Calu3 (cell line): ENCODE results near the gene ZC3H12C. TPM values are rescaled to one million over a fixed set of nuclear protein-coding genes. Genes with fewer than 3 reads are reported as not detected.

Source experiments
- BruUV-seq: library from RNA; stranded (reverse); fragments of 400-500 nt; replicated peaks from 2 replicates; lab custom pipeline; 2021; lab: Mats Ljungman, UMichigan
- CTCF ChIA-PET: fragments of 300-600 bp; sonication (Branson Sonifier 250); formaldehyde crosslinking; loops from one replicate; lab custom pipeline; 2022; ENCODE audit warnings: antibody characterized with exemption; lab: Charles Lee
- DNase-seq: peaks from one replicate; pipeline ENCODE4 v3.0.0; 2022
- H3K27ac Mint-ChIP-seq: one replicate; pipeline ENCODE4 v1.8.0; 2022; ENCODE audit warnings: mixed read lengths; ENCODE audit not compliant: unreplicated experiment
- H3K27me3 Mint-ChIP-seq: one replicate; pipeline ENCODE4 v1.8.0; 2022; ENCODE audit warnings: mixed read lengths; ENCODE audit not compliant: unreplicated experiment
- H3K36me3 Mint-ChIP-seq: one replicate; pipeline ENCODE4 v1.8.0; 2022; ENCODE audit warnings: mild to moderate bottlenecking, moderate library complexity, mixed read lengths; ENCODE audit not compliant: insufficient read depth, unreplicated experiment
- H3K4me1 Mint-ChIP-seq: one replicate; pipeline ENCODE4 v1.8.0; 2022; ENCODE audit warnings: mild to moderate bottlenecking, low read depth, mixed read lengths; ENCODE audit not compliant: unreplicated experiment
- H3K4me3 Mint-ChIP-seq: one replicate; pipeline ENCODE4 v1.8.0; 2022; ENCODE audit warnings: mild to moderate bottlenecking, low read depth, moderate library complexity, mixed read lengths; ENCODE audit not compliant: unreplicated experiment
- H3K9me3 Mint-ChIP-seq: one replicate; pipeline ENCODE4 v1.8.0; 2022; ENCODE audit warnings: low read depth, mixed read lengths; ENCODE audit not compliant: unreplicated experiment
- intact Hi-C: fragments of 100-400 bp; cut with micrococcal nuclease; formaldehyde crosslinking; loops from one replicate; pipeline ENCODE4 v1.10.0; 2022; ENCODE audit not compliant: unreplicated experiment
- total RNA-seq: library from RNA; stranded (reverse); gene quantifications from 2 replicates; pipeline ENCODE4 v1.2.3, GENCODE V29; 2022
- TF ChIP-seq, protein P1 (sequence below): fragments of 200-600 bp; IDR thresholded peaks from one replicate; pipeline ENCODE4 v1.8.0; 2022; ENCODE audit warnings: antibody characterized with exemption; ENCODE audit not compliant: unreplicated experiment

Gene ZC3H12C
- total RNA-seq, 1 experiment from 2014 or later = 14.1 TPM

DNA sequence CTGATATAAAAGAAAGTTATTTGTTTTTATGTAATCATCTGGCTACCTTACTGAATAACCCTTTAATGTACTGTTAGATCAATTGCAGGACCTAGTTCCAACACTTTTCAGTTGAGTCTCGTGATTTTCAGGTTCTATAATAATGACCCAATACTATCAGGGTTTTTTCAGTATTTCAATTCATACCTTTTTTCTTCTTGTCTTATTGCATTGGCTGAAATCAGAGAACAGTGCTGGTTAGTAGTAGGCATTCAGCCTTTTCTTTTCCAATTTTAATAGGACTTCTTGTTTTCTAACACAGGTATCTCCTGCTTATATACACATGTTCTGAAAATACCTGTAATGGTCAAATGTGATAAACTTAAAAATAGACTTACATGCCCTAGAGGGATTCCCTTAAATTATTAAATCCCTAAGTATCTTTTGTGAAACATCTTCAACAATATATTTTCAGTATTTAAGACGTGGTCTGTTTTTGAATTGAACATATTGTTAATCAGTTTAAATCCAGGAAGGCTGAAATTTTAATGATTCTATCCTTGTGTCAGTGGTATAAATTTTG is 13.6 kb downstream of the ZC3H12C start:
- Mint-ChIP-seq H3K36me3 (no peaks in the 10 kb centered on the region), H3K27me3 (no peaks in the 10 kb centered on the region)
- no TSS peak for BruUV-seq

DNA sequence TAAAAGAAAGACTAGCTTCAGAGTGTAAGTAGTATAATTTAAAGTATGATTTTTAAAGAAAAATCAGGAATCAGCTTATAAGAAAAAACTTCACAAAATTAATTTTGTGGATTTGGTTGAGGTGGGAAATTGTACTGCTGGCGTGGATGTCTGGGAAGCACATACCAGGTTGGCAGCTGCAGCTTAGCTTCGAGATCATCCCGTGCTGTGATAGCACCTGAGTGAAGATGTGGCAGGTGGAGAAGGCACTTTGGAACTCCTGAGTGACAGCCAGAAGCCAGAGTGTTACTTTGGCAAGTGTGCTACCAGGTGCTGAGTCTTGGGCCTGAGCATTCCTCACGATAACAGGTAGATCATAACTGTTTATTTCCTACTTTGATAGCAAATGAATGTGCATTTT is 17.7 kb downstream of the ZC3H12C start:
- BruUV-seq = no TSS peak
- Mint-ChIP-seq H3K27ac (no peak overlapping the region), H3K27me3 (no peaks in the 10 kb centered on the region), H3K4me1 (peaks cover 12% of the 10 kb centered on the region), H3K36me3 (peaks cover 8% of the 10 kb centered on the region), H3K9me3 (peaks cover 2% of the 10 kb centered on the region), H3K4me3 (no peak overlapping the region)
- CTCF ChIA-PET = no interaction called here
- intact Hi-C loops = no loop called here
- TF ChIP-seq, protein P1, sequence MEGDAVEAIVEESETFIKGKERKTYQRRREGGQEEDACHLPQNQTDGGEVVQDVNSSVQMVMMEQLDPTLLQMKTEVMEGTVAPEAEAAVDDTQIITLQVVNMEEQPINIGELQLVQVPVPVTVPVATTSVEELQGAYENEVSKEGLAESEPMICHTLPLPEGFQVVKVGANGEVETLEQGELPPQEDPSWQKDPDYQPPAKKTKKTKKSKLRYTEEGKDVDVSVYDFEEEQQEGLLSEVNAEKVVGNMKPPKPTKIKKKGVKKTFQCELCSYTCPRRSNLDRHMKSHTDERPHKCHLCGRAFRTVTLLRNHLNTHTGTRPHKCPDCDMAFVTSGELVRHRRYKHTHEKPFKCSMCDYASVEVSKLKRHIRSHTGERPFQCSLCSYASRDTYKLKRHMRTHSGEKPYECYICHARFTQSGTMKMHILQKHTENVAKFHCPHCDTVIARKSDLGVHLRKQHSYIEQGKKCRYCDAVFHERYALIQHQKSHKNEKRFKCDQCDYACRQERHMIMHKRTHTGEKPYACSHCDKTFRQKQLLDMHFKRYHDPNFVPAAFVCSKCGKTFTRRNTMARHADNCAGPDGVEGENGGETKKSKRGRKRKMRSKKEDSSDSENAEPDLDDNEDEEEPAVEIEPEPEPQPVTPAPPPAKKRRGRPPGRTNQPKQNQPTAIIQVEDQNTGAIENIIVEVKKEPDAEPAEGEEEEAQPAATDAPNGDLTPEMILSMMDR = no peak
- DNase-seq = no peak

More for the DNA sequence above, 13.6 kb downstream of the ZC3H12C start:
- TF ChIP-seq, protein P1 = no peak
- no peak overlapping the region for H3K4me3 Mint-ChIP-seq
- no peaks in the 10 kb centered on the region for H3K4me1 Mint-ChIP-seq
- DNase-seq = no peak
- H3K27ac Mint-ChIP-seq = no peak overlapping the region
- H3K9me3 Mint-ChIP-seq = peaks cover 2% of the 10 kb centered on the region
- intact Hi-C loops = no loop called here
- CTCF ChIA-PET = no interaction called here

DNA sequence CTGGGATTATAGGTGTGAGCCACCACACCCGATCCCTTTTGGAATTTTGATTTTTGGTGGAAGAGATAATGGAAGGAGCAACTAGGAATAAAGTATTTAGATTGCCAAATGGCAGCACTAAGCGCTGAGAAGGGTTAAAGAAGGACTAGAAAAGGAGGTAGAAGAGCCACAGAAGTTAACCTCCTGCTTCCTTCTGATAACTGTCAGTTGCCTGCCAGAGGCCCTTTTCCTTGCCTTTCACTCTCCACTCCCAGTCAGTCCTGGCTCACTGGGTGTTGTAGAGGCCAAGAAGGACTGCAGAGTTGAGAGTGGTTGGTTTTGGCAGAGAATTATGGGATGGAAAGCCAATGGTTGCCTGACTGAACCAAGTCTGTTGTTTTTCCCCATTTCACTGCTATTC is 19.3 kb downstream of the ZC3H12C start:
- DNase-seq = no peak
- Mint-ChIP-seq H3K27ac (no peak overlapping the region), H3K9me3 (peaks cover 2% of the 10 kb centered on the region), H3K4me1 (peaks cover 12% of the 10 kb centered on the region), H3K27me3 (no peaks in the 10 kb centered on the region), H3K36me3 (peaks cover 12% of the 10 kb centered on the region), H3K4me3 (no peak overlapping the region)
- TF ChIP-seq, protein P1 = no peak
- intact Hi-C loops = no loop called here
- BruUV-seq = no TSS peak
- CTCF ChIA-PET = no interaction called here

DNA sequence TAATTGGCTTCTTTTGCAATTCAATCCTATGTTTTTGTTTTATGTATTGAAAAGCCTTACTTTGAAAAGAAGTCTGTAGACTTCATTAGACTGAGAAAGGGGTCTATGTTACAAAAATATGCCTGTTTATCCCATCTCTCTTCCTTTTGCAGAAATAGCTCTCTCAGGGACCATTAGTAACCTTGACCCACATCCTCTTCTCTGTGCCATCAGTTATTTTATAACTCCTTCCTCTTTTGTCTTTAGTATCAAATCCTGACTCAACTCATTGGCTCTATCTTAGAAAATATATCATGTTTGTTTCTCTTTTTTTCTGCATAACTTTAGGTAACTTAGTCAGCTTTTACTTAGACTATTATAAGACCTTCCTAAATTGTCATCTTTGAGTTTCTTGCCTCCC is 20.3 kb downstream of the ZC3H12C start:
- CTCF ChIA-PET = no interaction called here
- Mint-ChIP-seq H3K27me3 (no peaks in the 10 kb centered on the region), H3K4me1 (peaks cover 12% of the 10 kb centered on the region), H3K9me3 (peaks cover 2% of the 10 kb centered on the region), H3K27ac (no peak overlapping the region), H3K36me3 (peaks cover 12% of the 10 kb centered on the region), H3K4me3 (no peak overlapping the region)
- intact Hi-C loops = no loop called here
- TF ChIP-seq, protein P1 = no peak
- no peak for DNase-seq
- no TSS peak for BruUV-seq
